Mesothelial cell of epicardium (in vitro differentiated cells): ENCODE results near the gene FLT3LG. TPM values are rescaled to one million over a fixed set of nuclear protein-coding genes. Genes with fewer than 3 reads are reported as not detected.
"Not testable (repeated sequence)": the region's sequence is repeated elsewhere in the genome, so short reads cannot be mapped to it uniquely, and the experiment has no call there.

Experiments
- DNase-seq, 2 experiments: peaks; one replicate each; pipeline ENCODE4 v3.0.0; 2021; ENCODE audit warnings: low spot score in 2 of 2; ENCODE audit not compliant: unreplicated experiment in 2 of 2
- H3K27ac Mint-ChIP-seq: 2 replicates; pipeline ENCODE4 v1.8.0; 2021; ENCODE audit warnings: mixed read lengths
- H3K27me3 Mint-ChIP-seq: 2 replicates; pipeline ENCODE4 v1.8.0; 2021; ENCODE audit warnings: low read depth, mixed read lengths
- H3K36me3 Mint-ChIP-seq: 2 replicates; pipeline ENCODE4 v1.8.0; 2021; ENCODE audit warnings: mixed read lengths
- H3K4me1 Mint-ChIP-seq: 2 replicates; pipeline ENCODE4 v1.8.0; 2021; ENCODE audit warnings: mixed read lengths
- H3K4me3 Mint-ChIP-seq: 2 replicates; pipeline ENCODE4 v1.8.0; 2021; ENCODE audit warnings: mild to moderate bottlenecking, moderate library complexity, mixed read lengths
- H3K9me3 Mint-ChIP-seq: 2 replicates; pipeline ENCODE4 v1.8.0; 2021; ENCODE audit warnings: mixed read lengths
- CTCF ChIP-seq: fragments of 200-600 bp; sonication (generic); IDR thresholded peaks from one replicate; pipeline ENCODE4 v1.5.0; 2021; ENCODE audit warnings: antibody characterized with exemption; ENCODE audit not compliant: unreplicated experiment
- total RNA-seq: library from RNA; stranded (reverse); gene quantifications from 3 replicates; pipeline ENCODE4 v1.2.1, GENCODE V29; 2021

The FLT3LG gene
- total RNA-seq, 1 donor from 2014 or later, result 2.4 TPM

- Mint-ChIP-seq H3K9me3 (no peaks in the 10 kb centered on the region), H3K4me3 (peak overlapping the region; percentile 85), H3K36me3 (peaks cover 8% of the 10 kb centered on the region), H3K27ac (peak overlapping the region; percentile 100), H3K4me1 (peaks cover 18% of the 10 kb centered on the region), H3K27me3 (no peaks in the 10 kb centered on the region)
- DNase-seq, result no peak
- no peak for TF ChIP-seq CTCF
Observed at GRCh38 chr19:49453757-49454240, 20.2 kb upstream of the FLT3LG start.

GRCh38 chr19:49455773-49456172 lies 18.2 kb upstream of the FLT3LG start:
- Mint-ChIP-seq H3K9me3 (no peaks in the 10 kb centered on the region), H3K27ac (no peak overlapping the region), H3K4me1 (peaks cover 12% of the 10 kb centered on the region), H3K27me3 (no peaks in the 10 kb centered on the region), H3K36me3 (peaks cover 2% of the 10 kb centered on the region), H3K4me3 (peak overlapping the region; percentile 10)
- TF ChIP-seq CTCF, result no peak
- DNase-seq, result no peak

DNA sequence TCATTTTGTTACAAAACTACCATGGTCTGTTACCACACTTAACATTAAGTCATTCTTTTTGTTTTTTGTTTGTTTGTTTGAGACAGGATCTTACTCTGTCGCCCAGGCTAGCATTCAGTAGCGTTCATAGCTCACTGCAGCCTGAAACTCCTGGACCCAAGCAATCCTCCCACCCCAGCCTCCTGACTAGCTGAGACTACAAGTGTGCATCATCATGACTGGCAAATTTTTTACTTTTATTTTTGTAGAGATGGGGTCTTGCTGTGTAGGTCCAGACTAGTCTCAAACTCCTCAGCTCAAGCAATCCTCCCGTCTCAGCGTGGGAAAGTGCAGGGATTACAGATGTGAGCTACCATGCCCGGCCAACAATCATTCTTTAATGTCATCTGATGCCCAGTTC lies 17.7 kb upstream of the FLT3LG start:
- Mint-ChIP-seq H3K4me1 (peaks cover 9% of the 10 kb centered on the region), H3K4me3 (no peak overlapping the region), H3K27ac (no peak overlapping the region), H3K36me3 (peaks cover 2% of the 10 kb centered on the region), H3K9me3 (no peaks in the 10 kb centered on the region), H3K27me3 (no peaks in the 10 kb centered on the region)
- DNase-seq, result no peak
- no peak for TF ChIP-seq CTCF

DNA sequence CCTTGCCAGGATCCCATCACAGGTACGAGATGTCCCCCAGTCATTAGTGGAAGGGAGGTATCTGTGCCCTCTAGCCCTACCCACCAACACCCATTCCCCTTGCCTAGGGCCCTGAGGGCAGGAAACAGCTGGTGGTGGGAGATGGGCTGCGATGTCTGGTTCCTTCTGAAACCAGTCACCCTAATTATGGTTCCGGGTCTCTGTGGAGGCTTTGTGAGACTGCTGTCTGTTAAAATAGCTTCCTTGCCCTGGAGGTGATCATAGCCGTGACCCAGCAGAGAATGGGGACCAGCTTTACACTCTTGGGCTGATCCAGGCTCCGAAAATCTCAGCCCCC lies 15.5 kb upstream of the FLT3LG start:
- peaks cover 3% of the 10 kb centered on the region for H3K4me1 Mint-ChIP-seq
- H3K36me3 Mint-ChIP-seq, result peaks cover 4% of the 10 kb centered on the region

DNA sequence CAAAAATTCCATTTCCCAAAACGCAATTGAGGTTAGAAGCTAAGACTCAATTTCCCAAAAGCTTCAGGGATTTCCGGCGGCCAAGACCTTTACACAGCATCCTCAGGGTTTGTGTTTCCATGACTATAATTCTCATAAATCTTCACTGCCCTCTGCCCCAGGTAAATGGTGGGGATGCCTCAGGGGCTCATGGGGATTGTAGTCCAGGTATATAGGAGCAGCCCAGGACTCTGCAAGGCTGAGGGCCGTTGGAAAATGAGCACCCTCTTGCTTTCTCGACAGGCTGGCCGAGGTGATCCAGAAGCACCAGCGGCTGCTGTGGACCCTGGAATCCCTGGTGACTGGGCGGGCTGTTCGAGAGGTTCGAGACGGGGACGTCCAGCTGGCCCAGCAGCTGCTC lies 14.6 kb upstream of the FLT3LG start:
- Mint-ChIP-seq H3K27me3 (no peaks in the 10 kb centered on the region), H3K27ac (no peak overlapping the region), H3K4me1 (no peaks in the 10 kb centered on the region), H3K4me3 (no peak overlapping the region), H3K9me3 (no peaks in the 10 kb centered on the region), H3K36me3 (peaks cover 4% of the 10 kb centered on the region)
- DNase-seq, result no peak
- TF ChIP-seq CTCF, result no peak

More for the DNA sequence above, 15.5 kb upstream of the FLT3LG start:
- Mint-ChIP-seq H3K27me3 (no peaks in the 10 kb centered on the region), H3K27ac (no peak overlapping the region), H3K4me3 (no peak overlapping the region), H3K9me3 (no peaks in the 10 kb centered on the region)
- no peak for DNase-seq
- no peak for TF ChIP-seq CTCF

DNA sequence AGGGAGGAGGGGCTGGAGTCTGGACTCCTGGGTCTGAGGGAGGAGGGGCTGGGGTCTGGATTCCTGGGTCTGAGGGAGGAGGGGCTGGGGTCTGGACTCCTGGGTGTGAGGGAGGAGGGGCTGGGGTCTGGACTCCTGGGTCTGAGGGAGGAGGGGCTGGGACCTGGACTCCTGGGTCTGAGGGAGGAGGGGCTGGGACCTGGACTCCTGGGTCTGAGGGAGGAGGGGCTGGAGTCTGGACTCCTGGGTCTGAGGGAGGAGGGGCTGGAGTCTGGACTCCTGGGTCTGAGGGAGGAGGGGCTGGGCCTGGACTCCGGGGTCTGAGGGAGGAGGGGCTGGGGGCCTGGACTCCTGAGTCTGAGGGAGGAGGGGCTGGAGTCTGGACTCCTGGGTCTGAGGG lies 12.9 kb upstream of the FLT3LG start:
- H3K36me3 Mint-ChIP-seq, H3K4me1 Mint-ChIP-seq, H3K4me3 Mint-ChIP-seq, H3K27me3 Mint-ChIP-seq, H3K27ac Mint-ChIP-seq, DNase-seq, H3K9me3 Mint-ChIP-seq: not testable (repeated sequence)
